Large intestine (tissue), 3 donors: ENCODE data around the gene SOX11. TPM values are rescaled to one million over a fixed set of nuclear protein-coding genes. Genes with fewer than 3 reads are reported as not detected.

Experiments used
- DNase-seq, 2 donors: peaks; one replicate each; pipeline versions ENCODE4 v3.0.0 to v3.0.0-alpha.2; 2013
- H3K27ac ChIP-seq: one replicate; pipeline ENCODE4 v1.5.1; 2013; ENCODE audit warnings: low read length
- H3K27me3 ChIP-seq: 2 replicates; pipeline ENCODE4 v1.6.1; 2013; ENCODE audit warnings: low read length; ENCODE audit not compliant: control insufficient read depth, insufficient read depth
- H3K36me3 ChIP-seq: 2 replicates; pipeline ENCODE4 v1.6.1; 2013; ENCODE audit warnings: low read length; ENCODE audit not compliant: control insufficient read depth, insufficient read depth
- H3K4me1 ChIP-seq: one replicate; pipeline ENCODE4 v1.6.1; 2013; ENCODE audit warnings: low read length; ENCODE audit not compliant: control insufficient read depth, insufficient read depth
- H3K4me3 ChIP-seq: one replicate; pipeline ENCODE4 v1.5.1; 2013; ENCODE audit warnings: low read length
- H3K9me3 ChIP-seq: one replicate; pipeline ENCODE4 v1.6.1; 2013; ENCODE audit warnings: mild to moderate bottlenecking, low read depth, low read length, moderate library complexity; ENCODE audit not compliant: control insufficient read depth
- WGBS: methylation state at CpG from one replicate; pipeline ENCODE4 v1.1.5; 2013; ENCODE audit warnings: low lambda C conversion rate; ENCODE audit not compliant: insufficient coverage; 5-methylcytosine and 5-hydroxymethylcytosine counted together
- polyA plus RNA-seq: library from polyadenylated mRNA; unstranded; fragments of 120-200 nt; gene quantifications from one replicate; pipeline ENCODE4 v1.2.1, GENCODE V29; 2013

Gene SOX11
- polyA plus RNA-seq, 1 donor: 3.1 TPM

DNA sequence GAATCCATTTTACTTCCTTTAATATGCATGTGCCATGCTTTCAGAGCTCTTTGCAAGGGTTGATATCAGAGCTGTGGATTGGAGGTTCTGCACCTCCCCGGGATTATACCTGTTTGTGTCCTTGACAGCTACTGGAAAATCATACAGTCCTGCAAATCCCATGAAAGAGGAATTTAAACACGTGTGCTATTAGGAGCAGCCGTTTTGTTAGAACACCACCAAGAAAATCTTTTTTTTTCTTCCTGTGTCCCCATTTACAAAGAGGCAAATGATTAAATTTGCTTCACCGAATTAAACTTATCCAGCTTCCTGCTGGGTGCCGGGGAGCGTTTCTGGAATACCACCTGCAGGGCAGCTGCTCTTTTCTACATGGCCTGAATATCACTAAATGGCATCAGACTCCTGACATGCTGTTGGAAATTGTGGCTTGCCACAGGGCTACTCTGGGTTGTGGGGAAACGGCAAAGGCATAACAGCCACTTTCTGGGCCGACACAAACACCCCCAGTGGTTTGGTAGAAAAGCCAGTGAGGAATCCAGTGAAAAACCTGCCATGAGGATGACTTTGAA, 23.4 kb upstream of the SOX11 start:
- Histone ChIP-seq H3K27me3 (peaks cover 38% of the 10 kb centered on the region), H3K4me1 (no peaks in the 10 kb centered on the region), H3K9me3 (peaks cover 2% of the 10 kb centered on the region), H3K36me3 (no peaks in the 10 kb centered on the region), H3K27ac (no peak overlapping the region), H3K4me3 (no peak overlapping the region)
- WGBS: 100% methylated on average over 1 of the region's 8 CpGs
- DNase-seq: no peak

DNA sequence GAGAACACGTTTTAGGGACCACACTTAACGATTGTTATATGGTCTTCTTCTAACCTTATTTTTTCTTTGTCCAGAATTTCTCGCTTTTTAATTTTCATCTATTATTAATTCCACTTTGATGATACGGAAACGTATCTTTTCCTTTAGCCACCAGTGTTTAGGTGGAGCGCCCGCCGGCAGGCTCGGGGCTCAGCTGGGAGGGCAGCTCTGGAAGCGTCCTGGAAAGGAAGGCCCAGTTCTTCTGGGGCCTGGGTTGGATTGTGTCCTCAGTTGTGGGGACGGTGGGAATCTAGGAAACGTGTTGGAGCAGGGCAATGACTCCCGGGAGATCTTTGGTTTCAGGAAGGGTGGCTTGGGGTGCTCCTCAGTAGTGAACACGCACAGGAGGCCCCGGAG, 19.4 kb upstream of the SOX11 start:
- WGBS: 92% methylated on average over 2 of the region's 15 CpGs

DNA sequence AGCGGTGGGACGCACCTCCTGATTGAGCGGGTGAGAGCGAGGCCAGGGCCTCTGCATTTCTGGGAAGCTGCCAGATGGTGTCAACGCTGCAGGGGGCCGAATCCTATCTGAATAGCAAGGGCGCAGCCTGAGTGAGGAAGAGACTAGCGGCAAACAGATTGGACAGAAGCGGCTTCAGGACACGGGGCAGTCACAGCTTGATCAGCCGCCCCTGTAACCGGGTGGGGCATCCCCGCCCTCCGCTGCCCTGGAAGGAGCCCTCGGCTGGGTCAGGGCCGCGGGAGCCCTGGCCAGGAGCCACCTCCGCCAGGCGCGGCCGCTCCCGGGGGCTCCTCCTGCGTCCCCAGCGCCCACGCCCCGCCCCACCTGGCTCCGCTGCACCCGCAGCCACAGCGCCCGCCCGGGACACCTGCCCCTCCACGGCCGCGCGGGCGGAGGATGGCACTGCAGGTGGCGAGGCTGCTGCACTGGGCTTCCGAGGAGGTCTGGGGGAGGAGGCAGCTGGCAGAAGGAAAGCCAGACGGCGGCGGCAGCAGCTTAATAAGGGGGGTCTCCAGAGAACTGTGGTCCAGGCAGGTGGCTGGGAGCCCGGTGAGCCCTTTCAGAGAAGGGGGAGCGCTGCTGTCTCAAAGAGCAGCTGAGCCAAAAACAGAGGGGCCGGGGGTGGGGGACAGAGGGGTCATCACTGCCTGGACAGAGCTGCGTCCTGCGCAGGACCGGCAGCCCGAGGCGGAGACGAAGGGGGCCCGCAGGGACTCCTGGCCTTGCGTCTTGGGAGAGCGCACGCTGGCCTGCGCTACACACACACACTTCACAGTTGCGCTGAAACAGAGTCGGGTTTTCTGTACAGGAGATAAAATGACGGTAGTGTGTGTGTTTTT, 18.8 kb upstream of the SOX11 start:
- 0% methylated on average over 2 of the region's 58 CpGs for WGBS
- Histone ChIP-seq H3K4me3 (no peak overlapping the region), H3K27me3 (peaks cover 39% of the 10 kb centered on the region), H3K36me3 (no peaks in the 10 kb centered on the region), H3K9me3 (peaks cover 3% of the 10 kb centered on the region), H3K4me1 (no peaks in the 10 kb centered on the region), H3K27ac (no peak overlapping the region)
- peak in 1 of 2 donors; percentile 21 for DNase-seq

More for the DNA sequence above, 19.4 kb upstream of the SOX11 start:
- no peaks in the 10 kb centered on the region for H3K36me3 ChIP-seq
- peaks cover 3% of the 10 kb centered on the region for H3K9me3 ChIP-seq
- H3K4me3 ChIP-seq: no peak overlapping the region
- H3K4me1 ChIP-seq: no peaks in the 10 kb centered on the region
- H3K27me3 ChIP-seq: peaks cover 39% of the 10 kb centered on the region
- no peak for DNase-seq
- H3K27ac ChIP-seq: no peak overlapping the region

DNA sequence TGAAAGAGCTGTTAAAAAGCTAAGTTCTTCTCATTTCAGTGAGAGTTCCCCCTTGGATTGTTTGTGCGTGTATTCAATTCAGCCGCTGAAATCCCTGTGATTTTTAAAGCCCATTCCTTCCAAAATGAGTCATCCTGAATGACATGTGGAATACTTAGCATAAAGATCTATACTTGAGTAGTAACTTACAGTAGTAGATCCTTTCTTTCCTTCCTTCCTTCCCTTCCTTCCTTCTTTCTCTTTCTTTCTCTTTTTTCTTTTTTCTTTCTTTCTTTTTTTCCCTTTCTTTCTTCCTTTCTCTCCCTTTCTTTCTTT, 18.2 kb upstream of the SOX11 start:
- no peaks in the 10 kb centered on the region for H3K36me3 ChIP-seq
- 40% methylated on average over 1 of the region's 2 CpGs for WGBS
- no peak overlapping the region for H3K27ac ChIP-seq
- H3K27me3 ChIP-seq: peaks cover 39% of the 10 kb centered on the region
- H3K4me3 ChIP-seq: no peak overlapping the region
- no peaks in the 10 kb centered on the region for H3K4me1 ChIP-seq
- DNase-seq: no peak
- H3K9me3 ChIP-seq: peaks cover 3% of the 10 kb centered on the region

DNA sequence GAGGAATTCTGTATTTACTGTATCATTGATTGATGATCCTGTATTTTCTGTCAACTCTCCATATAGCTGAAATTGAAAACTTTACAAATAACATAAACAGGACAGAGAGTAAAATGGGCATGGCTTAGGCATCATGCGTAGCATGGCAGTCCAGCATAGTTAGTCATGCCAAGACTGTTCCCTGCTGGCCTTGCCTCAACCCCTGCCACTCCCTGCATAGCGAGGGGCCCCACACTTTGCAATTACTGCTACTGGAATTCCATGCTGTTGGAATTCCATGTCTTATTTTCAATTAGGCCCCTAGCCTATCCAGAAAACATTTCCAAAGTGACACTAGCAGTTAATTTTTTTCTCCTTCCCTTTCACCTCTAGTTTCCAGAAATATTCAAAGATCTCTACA, 15.1 kb upstream of the SOX11 start:
- Histone ChIP-seq H3K27ac (no peak overlapping the region), H3K9me3 (peaks cover 3% of the 10 kb centered on the region), H3K4me1 (no peaks in the 10 kb centered on the region), H3K36me3 (no peaks in the 10 kb centered on the region), H3K27me3 (peaks cover 24% of the 10 kb centered on the region), H3K4me3 (no peak overlapping the region)
- DNase-seq: no peak
- WGBS: no CpG with 5 or more reads among the region's 2 CpGs

DNA sequence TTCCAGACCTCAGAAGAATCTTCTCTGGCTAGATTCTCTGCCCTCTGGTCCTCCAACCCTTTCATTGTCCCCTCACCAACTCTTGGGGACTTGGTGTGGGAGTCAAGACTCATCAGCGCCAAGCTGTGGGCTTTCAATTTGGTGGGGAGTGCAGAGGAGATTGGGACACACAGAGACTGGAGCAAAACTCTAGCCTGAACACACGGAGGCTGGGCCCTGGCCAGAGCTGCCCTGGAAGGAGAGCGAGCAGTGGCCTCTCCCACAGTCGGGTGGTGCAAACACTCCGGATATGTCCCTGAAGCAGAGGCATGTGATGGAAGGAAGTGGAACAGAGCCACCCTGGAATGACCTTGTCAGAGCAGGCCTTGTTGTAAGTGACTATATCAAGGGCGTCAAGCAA, 8.7 kb upstream of the SOX11 start:
- no peak for DNase-seq
- WGBS: no CpG with 5 or more reads among the region's 6 CpGs
- peaks cover 10% of the 10 kb centered on the region for H3K27me3 ChIP-seq
- no peak overlapping the region for H3K4me3 ChIP-seq
- H3K9me3 ChIP-seq: no peaks in the 10 kb centered on the region
- no peak overlapping the region for H3K27ac ChIP-seq
- no peaks in the 10 kb centered on the region for H3K36me3 ChIP-seq
- no peaks in the 10 kb centered on the region for H3K4me1 ChIP-seq

DNA sequence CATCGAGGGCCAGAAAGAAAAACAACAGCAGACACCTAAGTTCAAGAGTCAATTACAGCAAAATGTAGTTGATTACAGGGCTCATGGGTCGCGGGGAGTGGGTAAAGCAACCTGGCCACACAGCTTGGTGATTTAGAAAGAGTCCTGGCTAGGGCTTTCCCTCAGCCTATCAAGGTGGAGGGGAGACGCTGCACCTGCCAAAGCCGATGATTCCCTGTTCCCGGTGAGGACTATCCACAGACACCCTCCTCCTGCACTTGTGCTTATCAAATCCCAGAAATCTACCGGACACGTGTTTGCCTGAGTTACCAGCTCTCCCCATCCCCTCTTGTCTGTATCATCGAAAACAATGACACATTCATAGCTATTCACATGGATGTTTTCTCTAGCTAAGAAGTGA, 7.0 kb upstream of the SOX11 start:
- Histone ChIP-seq H3K4me3 (no peak overlapping the region), H3K27me3 (peaks cover 22% of the 10 kb centered on the region), H3K36me3 (no peaks in the 10 kb centered on the region), H3K9me3 (no peaks in the 10 kb centered on the region), H3K27ac (no peak overlapping the region), H3K4me1 (no peaks in the 10 kb centered on the region)
- WGBS: 86% methylated on average over 1 of the region's 9 CpGs
- no peak for DNase-seq

DNA sequence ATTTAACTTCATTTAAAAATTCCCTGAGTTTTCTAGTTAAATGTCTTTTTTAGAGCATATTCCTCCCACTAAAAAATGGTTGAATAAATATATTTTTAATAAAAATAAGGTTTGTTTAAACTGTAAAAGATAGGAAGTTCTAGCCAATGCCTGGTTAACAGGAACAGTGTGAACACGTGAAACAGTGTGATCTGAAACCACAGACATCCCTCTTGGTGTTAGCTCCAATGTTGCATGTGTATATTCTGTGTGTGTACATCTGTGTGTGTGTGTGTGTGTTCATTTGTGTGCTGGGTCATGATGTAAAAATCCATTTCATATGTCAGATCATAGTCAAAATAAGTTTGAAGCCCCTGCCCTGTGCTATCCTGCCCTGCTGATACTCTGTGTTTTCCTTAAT, 6.1 kb upstream of the SOX11 start:
- peaks cover 30% of the 10 kb centered on the region for H3K27me3 ChIP-seq
- H3K27ac ChIP-seq: no peak overlapping the region
- no peak overlapping the region for H3K4me3 ChIP-seq
- H3K4me1 ChIP-seq: no peaks in the 10 kb centered on the region
- H3K36me3 ChIP-seq: no peaks in the 10 kb centered on the region
- DNase-seq: no peak
- 100% methylated on average over 1 of the region's 1 CpG for WGBS
- H3K9me3 ChIP-seq: no peaks in the 10 kb centered on the region

DNA sequence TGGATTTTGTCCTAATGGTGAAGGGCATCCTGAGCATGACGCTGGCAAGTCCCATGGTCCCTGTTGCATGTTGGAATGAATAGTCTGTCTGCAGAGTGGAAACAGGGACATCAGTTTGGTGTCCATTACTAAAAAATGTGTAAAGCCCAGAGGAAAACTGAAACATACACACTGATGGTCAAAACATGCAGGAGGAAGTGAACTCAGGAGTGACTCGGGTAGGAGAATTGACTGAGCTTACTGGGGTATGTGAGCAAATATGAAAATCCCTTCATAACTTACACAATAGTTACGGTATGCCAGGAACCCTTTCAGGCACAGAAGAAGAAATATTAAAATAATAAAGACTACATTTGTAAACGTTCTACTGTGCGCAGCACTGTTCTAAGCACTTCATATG, 5.6 kb upstream of the SOX11 start:
- no peaks in the 10 kb centered on the region for H3K4me1 ChIP-seq
- H3K27ac ChIP-seq: no peak overlapping the region
- 80% methylated on average over 3 of the region's 5 CpGs for WGBS
- peaks cover 34% of the 10 kb centered on the region for H3K27me3 ChIP-seq
- H3K9me3 ChIP-seq: no peaks in the 10 kb centered on the region
- H3K4me3 ChIP-seq: no peak overlapping the region
- DNase-seq: no peak
- no peaks in the 10 kb centered on the region for H3K36me3 ChIP-seq

DNA sequence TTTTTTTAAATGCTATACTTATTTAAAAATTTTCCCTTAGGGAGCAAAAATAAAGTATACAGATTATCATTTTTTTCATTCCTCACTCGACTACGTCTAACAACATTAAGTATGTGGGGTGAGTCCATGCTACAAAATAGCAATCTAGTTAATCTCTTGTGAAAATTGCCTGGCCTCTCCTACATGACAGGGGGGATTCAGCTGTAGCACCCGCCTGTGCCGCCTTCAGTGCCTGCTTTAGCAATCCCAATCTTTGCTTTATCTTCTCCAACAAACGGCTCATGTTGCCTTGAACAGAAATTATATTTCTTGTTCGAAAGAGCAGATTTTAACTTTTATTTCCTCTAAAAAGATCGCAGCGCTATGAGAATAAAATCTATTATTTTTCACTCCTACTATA, 2.4 kb upstream of the SOX11 start:
- peaks cover 54% of the 10 kb centered on the region for H3K27me3 ChIP-seq
- H3K4me3 ChIP-seq: no peak overlapping the region

DNA sequence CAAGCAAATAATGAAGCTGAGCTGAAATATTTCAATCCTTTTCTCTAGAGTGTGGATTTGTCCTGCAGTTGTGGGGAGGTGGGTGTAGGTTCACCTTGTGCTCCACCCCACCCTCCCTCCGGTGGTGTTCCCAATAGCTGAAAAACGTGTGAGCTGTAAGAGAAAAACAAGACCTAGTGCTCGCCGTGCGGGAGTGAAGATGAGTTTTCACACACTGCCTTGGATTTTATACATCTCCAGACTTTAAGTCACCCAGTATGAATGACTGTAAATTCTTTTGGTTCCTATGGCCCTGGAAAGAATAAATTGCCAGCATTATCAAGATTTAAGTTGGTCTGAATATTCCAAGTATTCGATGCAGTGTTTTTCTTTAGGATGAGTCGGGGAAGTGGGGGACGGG, 1.9 kb upstream of the SOX11 start:
- H3K9me3 ChIP-seq: peaks cover 2% of the 10 kb centered on the region
- peaks cover 54% of the 10 kb centered on the region for H3K27me3 ChIP-seq
- no peaks in the 10 kb centered on the region for H3K36me3 ChIP-seq
- H3K27ac ChIP-seq: peak overlapping the region; percentile 60
- peak in 1 of 2 donors; percentile 11 for DNase-seq
- peak overlapping the region; percentile 39 for H3K4me3 ChIP-seq
- 0% methylated on average over 1 of the region's 8 CpGs for WGBS
- peaks cover 3% of the 10 kb centered on the region for H3K4me1 ChIP-seq

More for the DNA sequence above, 2.4 kb upstream of the SOX11 start:
- Histone ChIP-seq H3K36me3 (no peaks in the 10 kb centered on the region), H3K27ac (no peak overlapping the region), H3K4me1 (peaks cover 3% of the 10 kb centered on the region), H3K9me3 (peaks cover 2% of the 10 kb centered on the region)
- 69% methylated on average over 6 of the region's 8 CpGs for WGBS
- no peak for DNase-seq
